HT1080 (cell line): ENCODE measurements around the gene PDE4B. TPM values are rescaled to one million over a fixed set of nuclear protein-coding genes. Genes with fewer than 3 reads are reported as not detected.
"Not testable (repeated sequence)": the region's sequence is repeated elsewhere in the genome, so short reads cannot be mapped to it uniquely, and the experiment has no call there.

ENCODE experiments used
- DNase-seq: peaks from one replicate; pipeline ENCODE4 v3.0.0-alpha.2; 2015; ENCODE audit warnings: low read depth
- total RNA-seq: library from RNA; depleted of rRNA; stranded (reverse); fragments of >200 nt; shearing (Covaris generic); gene quantifications from 2 replicates; pipeline ENCODE4 v1.2.3, GENCODE V29; 2014

Gene PDE4B
- total RNA-seq, 1 experiment from 2014 or later: 7.6 TPM

DNA sequence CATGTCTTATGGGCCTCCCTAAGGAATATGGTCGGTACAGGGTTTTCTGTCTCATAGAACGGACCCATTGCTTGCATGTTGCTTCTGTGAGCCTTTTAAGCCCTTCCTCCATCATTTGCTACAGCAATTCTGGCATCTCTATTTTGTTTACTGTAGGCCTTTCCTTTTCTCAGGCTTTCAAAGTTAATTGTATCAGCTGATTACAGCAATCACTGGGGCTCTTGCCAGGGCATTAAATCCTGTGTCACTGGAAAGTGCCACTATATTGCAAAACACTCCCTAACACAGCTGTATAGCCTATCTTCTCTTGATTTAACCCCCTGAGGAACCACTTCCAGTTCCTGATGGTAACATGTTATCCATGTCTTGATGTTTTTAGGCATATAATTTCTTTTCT is 156.5 kb downstream of the PDE4B start:
- no peak for DNase-seq

GRCh38 chr1:65949933-65950332 is 157.2 kb downstream of the PDE4B start:
- DNase-seq: no peak

DNA sequence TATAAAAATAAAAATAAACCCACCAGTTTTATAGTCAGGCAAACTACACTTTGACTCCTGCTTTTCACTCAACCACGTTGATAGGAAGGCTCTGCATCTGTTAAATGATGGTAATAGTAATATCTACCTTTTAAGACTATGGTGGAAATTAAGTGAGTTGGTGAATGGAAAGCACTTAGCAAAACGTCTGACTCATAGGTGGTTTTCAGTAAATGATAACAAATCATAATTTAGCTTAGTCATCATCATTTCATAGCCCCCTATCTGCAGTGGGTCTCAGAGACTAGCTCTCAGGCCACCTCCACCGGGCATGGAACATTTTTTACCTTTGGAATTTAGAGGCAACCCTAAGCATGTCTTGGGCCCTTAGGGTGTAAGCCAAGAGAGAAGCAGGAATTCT is 160.0 kb downstream of the PDE4B start:
- peak; percentile 24 for DNase-seq

DNA sequence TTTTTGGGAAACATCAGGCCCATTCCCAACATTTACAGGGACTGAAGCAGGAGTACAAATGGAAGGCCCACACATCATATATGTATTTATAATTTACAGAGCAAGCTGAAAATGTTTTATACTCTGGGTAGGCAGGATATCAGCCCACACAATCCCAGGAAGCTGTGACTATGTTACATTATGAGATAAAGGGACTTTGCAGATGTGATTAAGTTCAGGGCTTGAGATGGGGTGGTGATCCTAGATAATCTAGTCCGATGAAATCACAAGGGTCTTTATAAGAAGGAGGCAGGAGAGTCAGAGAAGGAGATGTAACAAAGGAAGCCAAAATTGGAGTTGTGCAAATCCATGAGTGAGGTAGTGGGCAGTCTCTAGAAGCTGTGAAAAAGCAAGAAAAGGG is 160.5 kb downstream of the PDE4B start:
- no peak for DNase-seq

DNA sequence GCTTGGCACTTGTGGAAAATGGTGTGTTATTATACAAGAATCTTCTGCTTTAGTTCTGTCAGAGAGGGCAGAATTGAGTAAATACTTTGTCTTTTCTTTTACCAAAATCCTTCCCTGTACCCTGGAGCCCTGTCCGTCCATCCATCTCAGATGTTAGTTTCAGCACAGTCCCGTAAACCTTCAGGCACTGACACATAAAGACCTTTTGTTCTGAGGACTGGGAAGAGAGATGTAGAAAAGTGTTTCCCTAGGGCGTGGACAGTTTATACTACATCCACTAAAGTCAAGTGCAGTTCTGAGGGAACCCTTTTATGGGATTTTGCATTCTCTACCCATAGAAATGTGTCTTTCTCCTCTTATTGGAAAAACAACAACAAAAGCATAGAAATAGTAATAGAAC is 162.4 kb downstream of the PDE4B start:
- no peak for DNase-seq

DNA sequence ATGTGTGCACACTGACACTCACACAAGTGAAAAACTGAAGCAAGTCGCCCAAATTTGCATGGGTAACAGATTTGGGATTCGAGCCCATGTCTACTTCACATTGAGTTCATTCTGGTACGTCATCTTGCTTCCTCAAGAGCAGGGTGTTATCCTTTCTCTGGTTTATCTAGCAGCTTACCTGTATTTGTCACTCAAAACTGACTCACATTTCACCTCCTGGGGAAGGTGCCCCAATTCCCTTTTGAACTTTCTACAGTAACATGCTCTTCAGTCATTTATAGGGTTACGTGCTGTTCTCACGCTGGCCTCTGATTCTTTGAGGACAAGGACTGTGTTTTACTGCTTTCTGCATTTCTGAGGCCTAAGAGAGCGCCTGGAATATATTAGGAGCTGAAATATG is 162.8 kb downstream of the PDE4B start:
- DNase-seq: no peak

DNA sequence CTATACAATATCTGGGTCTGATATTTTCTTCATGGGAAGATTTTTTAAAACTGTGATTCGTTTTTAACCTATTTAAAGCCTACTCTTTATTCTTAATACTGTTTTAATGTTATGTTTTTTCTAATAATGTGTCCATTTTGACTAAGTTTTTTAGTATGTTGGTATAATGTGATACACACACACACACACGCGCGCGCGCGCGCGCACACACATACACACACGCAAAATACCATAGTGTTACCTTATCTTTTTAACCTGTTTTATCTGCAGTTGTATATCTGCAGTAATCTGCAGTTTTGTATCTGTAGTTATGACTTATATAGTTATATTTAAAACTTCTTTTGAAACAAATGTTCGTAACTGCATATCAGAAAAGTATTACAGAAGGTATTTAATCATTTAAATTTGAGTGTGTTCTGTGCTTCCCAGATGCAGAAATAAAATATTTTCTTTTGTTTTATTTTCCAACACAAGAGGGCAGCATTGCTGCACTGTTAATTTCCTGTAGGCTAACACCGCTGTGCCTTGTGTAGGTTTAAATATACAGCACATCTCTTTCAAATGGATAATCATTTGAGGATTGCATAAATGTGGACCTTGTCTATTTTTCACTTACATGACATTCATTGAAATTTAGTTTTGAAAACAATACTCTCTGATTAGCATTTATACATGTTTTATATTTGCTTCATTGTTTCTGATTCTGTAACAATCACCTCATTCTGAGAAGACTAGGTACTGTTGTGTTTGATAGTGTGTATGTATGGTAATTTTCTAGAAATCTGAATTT is 166.1 kb downstream of the PDE4B start:
- DNase-seq: peak; percentile 64

GRCh38 chr1:65959896-65960567 is 167.3 kb downstream of the PDE4B start:
- DNase-seq: no peak

GRCh38 chr1:65963156-65963888 is 170.6 kb downstream of the PDE4B start:
- DNase-seq: no peak

DNA sequence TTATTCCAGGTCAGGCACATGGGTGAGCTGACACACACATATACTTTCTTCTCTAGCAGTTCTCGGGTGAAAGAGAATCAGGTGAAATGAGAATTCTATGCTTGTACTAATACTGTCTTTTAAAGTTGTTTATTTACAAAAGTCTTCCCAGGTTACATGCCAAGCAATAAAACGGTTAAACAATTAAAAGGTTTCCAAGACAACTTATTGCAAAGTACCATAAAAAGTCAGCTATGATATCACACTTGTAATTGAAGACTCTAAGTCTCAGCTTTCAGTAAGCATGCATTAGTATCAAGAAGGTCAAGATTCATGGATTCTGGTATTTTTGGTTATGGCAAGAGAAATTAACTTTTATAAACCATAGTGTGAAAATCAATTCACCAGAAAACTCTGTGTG is 171.4 kb downstream of the PDE4B start:
- no peak for DNase-seq

DNA sequence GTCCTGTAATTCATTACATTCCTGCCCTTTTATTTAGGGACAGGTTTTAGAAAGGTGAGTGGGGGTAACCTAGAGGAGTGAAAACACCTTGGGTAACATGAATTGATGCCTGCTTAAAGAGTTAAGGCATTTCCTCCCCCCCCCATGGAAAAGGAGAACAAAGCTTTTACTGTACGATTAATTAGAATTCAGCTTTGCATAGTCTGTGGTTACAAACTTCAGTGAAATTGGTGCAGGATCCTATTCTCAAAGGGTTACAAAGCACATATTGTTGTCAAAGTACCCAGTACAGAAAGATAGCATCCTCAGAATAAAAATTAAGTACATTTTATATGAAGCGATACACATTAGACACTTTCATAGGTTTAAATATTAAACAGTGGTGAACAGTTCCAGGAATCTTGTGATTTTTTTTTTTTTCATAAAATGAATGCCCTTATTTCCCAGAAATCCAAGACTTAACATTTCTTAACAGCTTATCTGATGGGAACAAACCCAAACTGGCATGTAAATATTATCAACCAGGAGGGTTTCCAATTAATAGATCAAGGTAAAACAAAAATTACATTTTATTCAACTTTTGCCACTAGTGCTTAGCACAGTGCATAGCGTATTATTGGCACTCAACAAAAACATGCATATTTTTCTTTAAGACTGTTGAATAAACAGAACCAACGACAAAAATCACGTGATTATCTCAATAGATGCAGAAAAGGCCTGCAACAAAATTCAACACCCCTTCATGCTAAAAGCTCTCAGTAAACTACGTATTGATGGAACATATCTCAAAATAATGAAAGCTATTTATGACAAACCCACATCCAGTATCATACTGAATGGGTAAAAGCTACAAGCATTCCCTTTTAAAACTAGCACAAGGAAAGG is 172.7 kb downstream of the PDE4B start:
- no peak for DNase-seq

- DNase-seq: not testable (repeated sequence)
These were observed 174.8 kb downstream of the PDE4B start for GRCh38 chr1:65967492-65967891.

GRCh38 chr1:65971547-65971946 is 178.9 kb downstream of the PDE4B start:
- no peak for DNase-seq

DNA sequence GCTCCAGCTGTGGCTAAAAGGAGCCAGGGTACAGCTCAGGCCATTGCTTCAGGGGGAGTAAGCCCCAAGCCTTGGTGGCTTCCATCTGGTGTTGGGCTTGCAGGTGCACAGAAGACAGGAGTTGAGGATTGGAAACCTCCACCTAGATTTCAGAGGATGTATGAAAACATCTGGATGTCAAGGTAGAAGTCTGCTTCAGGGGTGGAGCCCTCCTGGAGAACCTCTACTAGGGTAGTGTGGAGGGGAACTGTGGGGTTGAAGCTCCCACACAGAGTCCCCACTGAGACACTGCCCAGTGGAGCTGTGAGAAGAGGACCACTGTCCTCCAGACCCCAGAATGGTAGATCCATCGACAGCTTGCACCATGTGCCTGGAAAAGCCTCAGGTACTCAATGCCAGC is 183.0 kb downstream of the PDE4B start:
- DNase-seq: no peak

DNA sequence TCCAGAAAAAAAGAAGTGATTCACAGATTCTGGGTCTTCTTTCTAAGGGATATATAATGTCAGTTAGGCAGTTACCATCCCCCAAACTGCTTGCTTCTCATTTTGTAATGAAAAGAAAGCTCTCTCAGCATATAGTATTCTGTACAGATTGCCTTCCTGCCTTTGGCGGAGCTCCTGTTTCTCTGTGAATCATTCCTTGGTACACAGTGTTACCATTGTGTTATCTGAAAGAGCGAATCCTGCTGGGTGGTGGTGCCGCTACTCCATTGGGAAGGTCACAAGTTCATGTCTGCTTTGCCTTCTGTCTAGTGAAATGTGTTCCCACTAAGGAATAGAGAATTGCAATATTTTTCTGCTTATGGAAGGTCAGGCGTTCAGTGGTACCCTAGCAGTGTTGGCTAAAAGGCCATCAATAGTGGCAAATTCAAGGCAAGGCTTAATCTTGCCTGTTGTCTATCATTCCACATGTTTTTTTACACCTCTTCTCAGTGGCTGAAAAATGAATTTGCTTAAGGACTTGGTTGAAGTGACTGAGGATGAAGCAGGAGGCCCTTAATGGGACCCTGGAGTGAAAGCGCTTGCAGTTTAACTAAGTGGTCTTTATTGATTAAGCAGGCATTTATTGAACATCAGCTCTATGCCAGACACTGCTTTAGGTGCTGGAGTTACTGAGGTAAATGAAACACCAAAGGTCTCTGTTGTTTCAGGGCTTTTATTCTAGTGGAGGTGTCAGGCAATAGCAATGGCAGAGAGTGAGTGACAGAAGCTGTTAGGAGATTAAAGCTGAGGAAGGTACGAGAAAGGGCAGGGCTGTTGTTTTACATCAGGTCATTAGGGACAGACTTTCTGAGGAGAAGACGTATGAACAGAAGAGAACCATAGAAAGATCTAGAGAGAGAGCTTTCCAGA is 186.7 kb downstream of the PDE4B start:
- peak; percentile 76 for DNase-seq

GRCh38 chr1:65980237-65980636 is 187.5 kb downstream of the PDE4B start:
- no peak for DNase-seq

DNA sequence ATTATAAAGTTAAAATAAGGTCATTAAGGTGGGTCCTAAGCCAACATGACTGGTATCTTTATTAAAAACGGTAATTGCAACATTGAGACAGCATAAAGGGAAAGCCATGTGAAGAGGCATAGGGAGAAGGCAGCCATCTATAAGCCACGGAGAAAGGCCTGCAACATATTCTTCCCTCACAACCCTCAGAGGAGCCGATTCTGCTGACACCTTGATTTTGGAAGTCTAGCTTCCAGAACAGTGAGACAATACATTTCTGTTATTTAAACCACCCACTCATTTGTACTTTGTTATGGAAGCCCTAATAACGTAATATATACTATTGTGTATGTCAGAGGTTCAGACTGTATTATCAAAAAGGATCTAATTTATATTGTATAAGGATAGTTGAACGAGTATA is 190.8 kb downstream of the PDE4B start:
- no peak for DNase-seq

DNA sequence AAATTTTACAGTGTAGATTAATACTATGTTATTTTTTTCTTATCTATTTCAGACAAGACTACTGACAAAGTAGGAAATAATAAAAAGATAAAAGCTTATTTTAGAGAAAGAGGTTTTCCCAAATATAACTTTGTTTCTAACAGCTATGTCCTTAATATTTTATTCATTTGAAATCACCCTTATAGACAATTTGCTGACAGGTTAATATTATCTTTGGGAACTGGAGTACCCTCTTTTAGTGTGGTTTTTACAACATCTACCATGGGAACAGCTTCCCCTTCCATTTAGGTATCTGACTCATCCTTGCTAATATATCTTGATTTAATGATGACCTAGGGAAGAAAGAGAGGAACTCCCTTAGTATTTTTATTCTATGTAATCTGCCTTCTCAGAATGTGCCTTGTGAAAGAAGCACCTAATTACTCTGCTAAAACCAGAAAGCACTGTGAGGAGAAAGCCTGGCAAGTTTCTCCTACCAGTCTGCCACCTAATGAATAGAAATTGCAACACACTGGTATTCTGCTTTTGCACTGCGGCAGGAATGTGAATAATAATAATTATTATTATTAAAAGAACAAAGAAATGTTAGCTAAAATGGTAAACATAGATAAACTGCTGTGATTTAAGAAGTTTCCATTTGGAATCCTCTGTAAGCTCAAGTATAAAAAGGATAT is 192.8 kb downstream of the PDE4B start:
- no peak for DNase-seq

DNA sequence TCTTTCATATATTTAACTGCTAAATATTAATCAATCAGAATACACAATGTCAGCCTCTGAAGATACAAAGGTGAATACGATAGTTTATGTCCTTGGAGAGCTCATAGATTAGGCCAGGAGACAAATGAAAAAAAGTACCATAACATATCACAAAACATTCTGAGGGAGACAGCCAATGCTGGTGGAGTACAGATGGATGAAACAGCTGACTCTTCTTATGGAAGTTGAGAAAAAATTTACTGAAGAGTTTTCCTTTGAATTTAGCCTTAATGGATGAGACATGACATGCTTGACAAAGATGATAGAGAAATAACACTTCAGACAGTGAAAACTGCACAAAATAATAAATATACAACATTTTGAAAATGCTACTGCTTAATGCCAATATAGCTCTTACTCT is 193.5 kb downstream of the PDE4B start:
- no peak for DNase-seq

- DNase-seq: no peak
These were observed 197.5 kb downstream of the PDE4B start for GRCh38 chr1:65990161-65990560.
